NCI-H128 (cell line): ENCODE measurements around the gene KRTAP5-9.
A peak's percentile ranks its signal among the peaks of the same experiment; 100 is the strongest.
"Not testable (repeated sequence)": the region's sequence is repeated elsewhere in the genome, so short reads cannot be mapped to it uniquely, and the experiment has no call there.

ENCODE experiments used
- DNase-seq: peaks from one replicate; lab custom pipeline; 2025; ENCODE audit not compliant: unreplicated experiment; lab: John Stamatoyannopoulos, UW

The KRTAP5-9 gene

GRCh38 chr11:71557257-71557656, 9.0 kb downstream of the KRTAP5-9 start:
- no peak for DNase-seq

GRCh38 chr11:71558996-71559395, 10.8 kb downstream of the KRTAP5-9 start:
- no peak for DNase-seq

GRCh38 chr11:71562120-71562519, 13.9 kb downstream of the KRTAP5-9 start:
- no peak for DNase-seq

GRCh38 chr11:71563406-71563805, 15.2 kb downstream of the KRTAP5-9 start:
- no peak for DNase-seq

- DNase-seq: no peak
Measured at GRCh38 chr11:71564430-71564829, 16.2 kb downstream of the KRTAP5-9 start.

GRCh38 chr11:71565263-71565662, 17.0 kb downstream of the KRTAP5-9 start, which contains the start of gene KRTAP5-10:
TSS of gene KRTAP5-10 (plus strand) at chr11:71565563. CDS start at chr11:71565588, 25 bp downstream.
- no peak for DNase-seq

GRCh38 chr11:71566081-71566620, 17.9 kb downstream of the KRTAP5-9 start:
- DNase-seq: no peak

- DNase-seq: not testable (repeated sequence)
Measured at GRCh38 chr11:71566626-71567599, 18.7 kb downstream of the KRTAP5-9 start.

- DNase-seq: not testable (repeated sequence)
Measured at GRCh38 chr11:71567633-71568032, 19.4 kb downstream of the KRTAP5-9 start.

- no peak for DNase-seq
Measured at GRCh38 chr11:71568704-71569349, 20.6 kb downstream of the KRTAP5-9 start.

- not testable (repeated sequence) for DNase-seq
Measured at GRCh38 chr11:71571101-71571850, 23.1 kb downstream of the KRTAP5-9 start.

- DNase-seq: no peak
Measured at GRCh38 chr11:71572811-71573210, 24.6 kb downstream of the KRTAP5-9 start.

GRCh38 chr11:71574418-71574817, 26.2 kb downstream of the KRTAP5-9 start:
- DNase-seq: no peak

- no peak for DNase-seq
Measured at GRCh38 chr11:71575723-71576424, 27.7 kb downstream of the KRTAP5-9 start.

GRCh38 chr11:71576688-71577465, 28.7 kb downstream of the KRTAP5-9 start:
- DNase-seq: not testable (repeated sequence)

GRCh38 chr11:71577469-71578004, 29.3 kb downstream of the KRTAP5-9 start:
- DNase-seq: no peak

- not testable (repeated sequence) for DNase-seq
Measured at GRCh38 chr11:71579513-71579912, 31.3 kb downstream of the KRTAP5-9 start.

- peak; percentile 55 for DNase-seq
Measured at GRCh38 chr11:71580057-71581003, 32.1 kb downstream of the KRTAP5-9 start.
